ENCODE measurements around the gene SMIM21.

GRCh38 chr18:75462178-75462832 is 34.8 kb upstream of the SMIM21 start:
- TF ChIP-seq, protein P1, sequence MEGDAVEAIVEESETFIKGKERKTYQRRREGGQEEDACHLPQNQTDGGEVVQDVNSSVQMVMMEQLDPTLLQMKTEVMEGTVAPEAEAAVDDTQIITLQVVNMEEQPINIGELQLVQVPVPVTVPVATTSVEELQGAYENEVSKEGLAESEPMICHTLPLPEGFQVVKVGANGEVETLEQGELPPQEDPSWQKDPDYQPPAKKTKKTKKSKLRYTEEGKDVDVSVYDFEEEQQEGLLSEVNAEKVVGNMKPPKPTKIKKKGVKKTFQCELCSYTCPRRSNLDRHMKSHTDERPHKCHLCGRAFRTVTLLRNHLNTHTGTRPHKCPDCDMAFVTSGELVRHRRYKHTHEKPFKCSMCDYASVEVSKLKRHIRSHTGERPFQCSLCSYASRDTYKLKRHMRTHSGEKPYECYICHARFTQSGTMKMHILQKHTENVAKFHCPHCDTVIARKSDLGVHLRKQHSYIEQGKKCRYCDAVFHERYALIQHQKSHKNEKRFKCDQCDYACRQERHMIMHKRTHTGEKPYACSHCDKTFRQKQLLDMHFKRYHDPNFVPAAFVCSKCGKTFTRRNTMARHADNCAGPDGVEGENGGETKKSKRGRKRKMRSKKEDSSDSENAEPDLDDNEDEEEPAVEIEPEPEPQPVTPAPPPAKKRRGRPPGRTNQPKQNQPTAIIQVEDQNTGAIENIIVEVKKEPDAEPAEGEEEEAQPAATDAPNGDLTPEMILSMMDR (IDR thresholded peaks at IDR 0.05) = no peak
- TF ChIP-seq POLR2A (IDR thresholded peaks at IDR 0.05) = no peak
